ENCODE data around the gene PLB1.
"Not testable (repeated sequence)": the region's sequence is repeated elsewhere in the genome, so short reads cannot be mapped to it uniquely, and the experiment has no call there.

The PLB1 gene

GRCh38 chr2:28662468-28663181 is 166.8 kb downstream of the PLB1 start:
- intact Hi-C loops (cut with DNase I) = no loop called here
- DNase-seq = peak in 12 of 42 donors; percentile 14 to 60 (median 42)

GRCh38 chr2:28663359-28663758 is 167.5 kb downstream of the PLB1 start:
- no peak for DNase-seq
- intact Hi-C loops (cut with DNase I) = no loop called here

- intact Hi-C loops (cut with DNase I) = no loop called here
- no peak for DNase-seq
Observed at GRCh38 chr2:28664120-28664842, 168.4 kb downstream of the PLB1 start.

- DNase-seq = peak in 3 of 42 donors; percentile 19 to 49 (median 23)
- intact Hi-C loops (cut with DNase I) = no loop called here
Observed at GRCh38 chr2:28665041-28665704, 169.3 kb downstream of the PLB1 start.

GRCh38 chr2:28665811-28666377 is 170.0 kb downstream of the PLB1 start:
- intact Hi-C loops (cut with DNase I); DNase-seq: not testable (repeated sequence)

- intact Hi-C loops (cut with DNase I) = no loop called here
- no peak for DNase-seq
Observed at GRCh38 chr2:28666496-28667184, 170.8 kb downstream of the PLB1 start.

- intact Hi-C loops (cut with DNase I) = no loop called here
- no peak for DNase-seq
Observed at GRCh38 chr2:28667261-28667660, 171.4 kb downstream of the PLB1 start.

GRCh38 chr2:28668106-28668814 is 172.4 kb downstream of the PLB1 start:
- intact Hi-C loops (cut with DNase I) = no loop called here
- no peak for DNase-seq

GRCh38 chr2:28668880-28669279 is 173.0 kb downstream of the PLB1 start:
- intact Hi-C loops (cut with DNase I) = no loop called here
- no peak for DNase-seq

GRCh38 chr2:28670856-28671255 is 175.0 kb downstream of the PLB1 start:
- intact Hi-C loops (cut with DNase I) = no loop called here
- DNase-seq = no peak

- no peak for DNase-seq
Observed at GRCh38 chr2:28673338-28673737, 177.5 kb downstream of the PLB1 start.

GRCh38 chr2:28674062-28674712 is 178.3 kb downstream of the PLB1 start:
- no peak for DNase-seq
- intact Hi-C loops (cut with DNase I) = no loop called here

More at GRCh38 chr2:28673338-28673737, 177.5 kb downstream of the PLB1 start:
- intact Hi-C loops (cut with DNase I) = no loop called here

GRCh38 chr2:28674713-28675068 is 178.8 kb downstream of the PLB1 start:
- intact Hi-C loops (cut with DNase I) = no loop called here
- no peak for DNase-seq

- intact Hi-C loops (cut with DNase I) = no loop called here
- DNase-seq = peak in 3 of 42 donors; percentile 42 to 50 (median 44)
Observed at GRCh38 chr2:28676152-28676835, 180.4 kb downstream of the PLB1 start.

GRCh38 chr2:28678175-28678855 is 182.5 kb downstream of the PLB1 start:
- intact Hi-C loops (cut with DNase I) = no loop called here
- no peak for DNase-seq

GRCh38 chr2:28678944-28679343 is 183.1 kb downstream of the PLB1 start:
- intact Hi-C loops (cut with DNase I) = no loop called here
- DNase-seq = no peak

GRCh38 chr2:28680657-28681056 is 184.8 kb downstream of the PLB1 start:
- DNase-seq = no peak
- intact Hi-C loops (cut with DNase I) = no loop called here
